PC-3 (cell line): ENCODE results near the gene C1orf21. TPM values are rescaled to one million over a fixed set of nuclear protein-coding genes. Genes with fewer than 3 reads are reported as not detected.

Experiments
- ATAC-seq: fragments of 200-7000 bp; cut with Tn5 transposase; 2 replicates; pipeline ENCODE4 v1.9.1; 2020; ENCODE audit warnings: mild to moderate bottlenecking, moderate library complexity
- BruUV-seq: library from RNA; stranded (reverse); fragments of 400-500 nt; replicated peaks from 2 replicates; lab custom pipeline; 2021; lab: Mats Ljungman, UMichigan
- CTCF ChIA-PET: fragments of 300-600 bp; sonication (Branson Sonifier 250); formaldehyde crosslinking; loops from one replicate; lab custom pipeline; 2022; ENCODE audit warnings: antibody characterized with exemption; lab: Charles Lee
- POLR2A ChIA-PET: fragments of 300-600 bp; sonication (Branson Sonifier 250); formaldehyde crosslinking; loops from one replicate; lab custom pipeline; 2022; ENCODE audit warnings: antibody characterized with exemption; ENCODE audit not compliant: unreplicated experiment; lab: Charles Lee
- DNase-seq: peaks from one replicate; pipeline ENCODE4 v3.0.0-alpha.2; 2015
- H2AFZ ChIP-seq: fragments of 300-600 bp; sonication (generic); 2 replicates; pipeline ENCODE4 v1.6.0; 2016; ENCODE audit warnings: antibody characterized with exemption, low read length
- H3F3A ChIP-seq: fragments of 300-600 bp; sonication (generic); one replicate; pipeline ENCODE4 v1.6.0; 2017; ENCODE audit warnings: antibody characterized with exemption, low read length, control low read depth, mild to moderate bottlenecking; ENCODE audit not compliant: unreplicated experiment
- H3K27ac ChIP-seq: fragments of 300-600 bp; sonication (generic); 2 replicates; pipeline ENCODE4 v1.5.1; 2016; ENCODE audit warnings: mild to moderate bottlenecking, low read length
- H3K27me3 ChIP-seq: fragments of 300-600 bp; sonication (generic); 2 replicates; pipeline ENCODE4 v1.6.1; 2016; ENCODE audit warnings: low read length, mixed read lengths
- H3K36me3 ChIP-seq: fragments of 300-600 bp; sonication (generic); 2 replicates; pipeline ENCODE4 v1.6.1; 2016; ENCODE audit warnings: low read depth, mixed run types, low read length, mixed read lengths
- H3K4me1 ChIP-seq: fragments of 300-600 bp; sonication (generic); 2 replicates; pipeline ENCODE4 v1.5.1; 2016; ENCODE audit warnings: low read length; ENCODE audit not compliant: insufficient read depth
- H3K4me2 ChIP-seq: fragments of 300-600 bp; sonication (generic); 2 replicates; pipeline ENCODE4 v1.6.0; 2016; ENCODE audit warnings: low read length
- H3K4me3 ChIP-seq: fragments of 300-600 bp; sonication (generic); 2 replicates; pipeline ENCODE4 v1.5.1; 2016; ENCODE audit warnings: mild to moderate bottlenecking, low read length, mixed read lengths
- H3K79me2 ChIP-seq: fragments of 300-600 bp; sonication (generic); 2 replicates; pipeline ENCODE4 v1.6.1; 2017; ENCODE audit warnings: low read length, mixed read lengths
- H3K9ac ChIP-seq: fragments of 300-600 bp; sonication (generic); 2 replicates; pipeline ENCODE4 v1.6.0; 2016; ENCODE audit warnings: mild to moderate bottlenecking, low read length
- H3K9me2 ChIP-seq: fragments of 300-600 bp; sonication (generic); replicated peaks from 2 replicates; pipeline ENCODE4 v1.6.1; 2016; ENCODE audit warnings: mixed run types, low read length, mixed read lengths
- H3K9me3 ChIP-seq: fragments of 300-600 bp; sonication (generic); 2 replicates; pipeline ENCODE4 v1.6.1; 2016; ENCODE audit warnings: low read length, mixed read lengths
- H4K20me1 ChIP-seq: fragments of 300-600 bp; sonication (generic); 2 replicates; pipeline ENCODE4 v1.6.1; 2016; ENCODE audit warnings: low read length, mixed read lengths
- EZH2 ChIP-seq: fragments of 300-600 bp; sonication (generic); IDR thresholded peaks from one replicate; pipeline ENCODE4 v1.6.1; 2017; ENCODE audit warnings: antibody characterized with exemption, mild to moderate bottlenecking, low read length; ENCODE audit not compliant: unreplicated experiment
- EZH2phosphoT487 ChIP-seq: fragments of 300-600 bp; sonication (generic); IDR thresholded peaks from 2 replicates; pipeline ENCODE4 v1.6.1; 2018; ENCODE audit warnings: mild to moderate bottlenecking, antibody characterized with exemption, low read length, borderline replicate concordance
- intact Hi-C: fragments of 100-400 bp; cut with micrococcal nuclease; formaldehyde crosslinking; loops from 2 replicates; pipeline ENCODE4 v1.9.0; 2023
- total RNA-seq: library from RNA; depleted of rRNA; stranded (reverse); fragments of >200 nt; gene quantifications from 2 replicates; pipeline ENCODE4 v1.2.3, GENCODE V29; 2014
- TF ChIP-seq, protein P1 (sequence below): fragments of 300-600 bp; sonication (generic); conservative IDR thresholded peaks from 2 replicates; pipeline ENCODE4 v1.5.1; 2017; ENCODE audit warnings: antibody characterized with exemption, low read depth, mild to moderate bottlenecking, low read length

The C1orf21 gene
- total RNA-seq, 1 experiment from 2014 or later, result 1.3 TPM

DNA sequence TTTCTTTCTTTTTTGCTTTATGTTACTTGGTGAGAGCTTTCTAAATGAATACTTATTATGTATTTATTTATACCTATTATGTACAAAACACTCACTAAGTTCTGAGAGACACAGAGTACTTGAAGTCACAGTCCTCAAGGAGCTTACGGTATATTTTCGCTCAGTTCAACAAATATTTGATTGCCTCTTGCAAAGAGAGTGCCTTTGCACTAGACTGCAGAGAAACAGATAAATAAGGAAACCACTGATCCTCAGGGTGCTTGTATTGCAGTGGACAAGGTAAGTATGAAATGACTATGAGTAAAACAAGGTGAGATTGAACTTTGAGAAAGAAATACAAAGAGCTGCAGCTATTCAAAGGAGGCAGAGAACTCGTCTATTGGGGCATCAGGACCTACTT is 123.3 kb downstream of the C1orf21 start:
- Histone ChIP-seq H3K27ac (no peak overlapping the region), H3F3A (no peaks in the 10 kb centered on the region), H3K79me2 (no peaks in the 10 kb centered on the region), H2AFZ (no peak overlapping the region), H4K20me1 (no peaks in the 10 kb centered on the region), H3K36me3 (no peaks in the 10 kb centered on the region), H3K4me3 (no peak overlapping the region), H3K9me3 (no peaks in the 10 kb centered on the region), H3K4me1 (no peaks in the 10 kb centered on the region; the same call in 1 of the 2 replicates), H3K9me2 (no peaks in the 10 kb centered on the region), H3K27me3 (no peaks in the 10 kb centered on the region), H3K9ac (no peak overlapping the region), H3K4me2 (no peak overlapping the region)
- ChIA-PET POLR2A (no interaction called here), CTCF (no interaction called here)
- TF ChIP-seq, protein P1, sequence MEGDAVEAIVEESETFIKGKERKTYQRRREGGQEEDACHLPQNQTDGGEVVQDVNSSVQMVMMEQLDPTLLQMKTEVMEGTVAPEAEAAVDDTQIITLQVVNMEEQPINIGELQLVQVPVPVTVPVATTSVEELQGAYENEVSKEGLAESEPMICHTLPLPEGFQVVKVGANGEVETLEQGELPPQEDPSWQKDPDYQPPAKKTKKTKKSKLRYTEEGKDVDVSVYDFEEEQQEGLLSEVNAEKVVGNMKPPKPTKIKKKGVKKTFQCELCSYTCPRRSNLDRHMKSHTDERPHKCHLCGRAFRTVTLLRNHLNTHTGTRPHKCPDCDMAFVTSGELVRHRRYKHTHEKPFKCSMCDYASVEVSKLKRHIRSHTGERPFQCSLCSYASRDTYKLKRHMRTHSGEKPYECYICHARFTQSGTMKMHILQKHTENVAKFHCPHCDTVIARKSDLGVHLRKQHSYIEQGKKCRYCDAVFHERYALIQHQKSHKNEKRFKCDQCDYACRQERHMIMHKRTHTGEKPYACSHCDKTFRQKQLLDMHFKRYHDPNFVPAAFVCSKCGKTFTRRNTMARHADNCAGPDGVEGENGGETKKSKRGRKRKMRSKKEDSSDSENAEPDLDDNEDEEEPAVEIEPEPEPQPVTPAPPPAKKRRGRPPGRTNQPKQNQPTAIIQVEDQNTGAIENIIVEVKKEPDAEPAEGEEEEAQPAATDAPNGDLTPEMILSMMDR, result no peak
- TF ChIP-seq EZH2, result no peak
- TF ChIP-seq EZH2phosphoT487, result no peak
- ATAC-seq (no peak), DNase-seq (no peak)
- BruUV-seq, result no TSS peak
- intact Hi-C loops, result no loop called here

DNA sequence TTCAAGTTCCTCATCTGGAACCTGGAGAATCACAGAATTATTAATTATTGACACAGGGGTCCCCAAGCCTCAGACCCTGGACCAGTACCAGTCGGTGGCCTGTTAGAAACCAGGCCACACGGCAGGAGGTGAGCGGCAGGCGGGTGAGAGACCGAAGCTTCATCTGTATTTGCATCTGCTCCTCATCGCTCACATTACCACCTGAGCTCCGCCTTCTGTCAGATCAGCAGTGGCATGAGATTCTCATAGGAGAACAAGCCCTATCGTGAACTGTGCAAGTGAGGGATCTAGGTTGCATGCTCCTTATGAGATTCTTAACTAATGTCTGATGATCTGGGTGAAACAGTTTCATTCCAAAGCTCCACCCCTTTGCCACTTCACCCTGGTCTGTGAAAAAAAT is 125.9 kb downstream of the C1orf21 start:
- intact Hi-C loops, result no loop called here
- H3K4me3 ChIP-seq, result no peak overlapping the region
- POLR2A ChIA-PET, result no interaction called here
- no peak overlapping the region for H3K9ac ChIP-seq
- no peaks in the 10 kb centered on the region for H3K36me3 ChIP-seq
- no peaks in the 10 kb centered on the region; the same call in 1 of the 2 replicates for H3K4me1 ChIP-seq
- no peaks in the 10 kb centered on the region for H3K9me2 ChIP-seq
- no peak overlapping the region for H2AFZ ChIP-seq
- H3F3A ChIP-seq, result no peaks in the 10 kb centered on the region
- H4K20me1 ChIP-seq, result no peaks in the 10 kb centered on the region
- no TSS peak for BruUV-seq
- CTCF ChIA-PET, result no interaction called here
- H3K4me2 ChIP-seq, result no peak overlapping the region
- ATAC-seq (no peak), DNase-seq (no peak)
- H3K27me3 ChIP-seq, result no peaks in the 10 kb centered on the region
- no peaks in the 10 kb centered on the region for H3K79me2 ChIP-seq
- no peaks in the 10 kb centered on the region for H3K9me3 ChIP-seq
- TF ChIP-seq, protein P1, result no peak
- H3K27ac ChIP-seq, result no peak overlapping the region

DNA sequence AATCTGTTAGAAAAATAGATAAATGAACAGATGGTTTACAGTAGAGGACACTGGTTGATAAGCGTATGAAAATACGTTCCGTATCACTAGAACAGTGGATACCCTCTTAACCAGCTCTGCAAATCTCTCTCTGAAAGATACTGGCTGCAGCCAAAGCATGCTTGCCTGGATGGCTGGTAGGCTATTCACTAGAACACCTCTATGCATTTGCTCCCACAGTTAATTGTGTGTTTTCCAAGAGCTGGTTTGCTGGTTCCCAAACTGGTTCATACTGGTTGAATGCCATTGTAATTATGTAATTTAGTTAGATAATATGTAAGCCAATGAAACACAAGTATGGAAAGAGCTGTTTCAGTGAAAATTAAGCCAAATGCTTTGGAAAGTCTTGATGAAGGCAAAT is 126.6 kb downstream of the C1orf21 start:
- H3K36me3 ChIP-seq, result no peaks in the 10 kb centered on the region
- no peaks in the 10 kb centered on the region for H3K9me2 ChIP-seq
- no peaks in the 10 kb centered on the region for H3K9me3 ChIP-seq
- DNase-seq (no peak), ATAC-seq (no peak)
- BruUV-seq, result no TSS peak
- TF ChIP-seq EZH2 (no peak), EZH2phosphoT487 (no peak)
- TF ChIP-seq, protein P1, result no peak
- H3K9ac ChIP-seq, result no peak overlapping the region
- no peak overlapping the region for H3K27ac ChIP-seq
- H2AFZ ChIP-seq, result no peak overlapping the region
- intact Hi-C loops, result no loop called here
- no peaks in the 10 kb centered on the region for H4K20me1 ChIP-seq
- H3K27me3 ChIP-seq, result no peaks in the 10 kb centered on the region
- no peak overlapping the region for H3K4me2 ChIP-seq
- H3K79me2 ChIP-seq, result no peaks in the 10 kb centered on the region
- ChIA-PET CTCF (no interaction called here), POLR2A (no interaction called here)
- H3F3A ChIP-seq, result no peaks in the 10 kb centered on the region
- H3K4me1 ChIP-seq, result no peaks in the 10 kb centered on the region; the same call in 1 of the 2 replicates
- no peak overlapping the region for H3K4me3 ChIP-seq
